HG03196 (cell line): ENCODE measurements around the gene KIAA1755.

Source experiments
- ATAC-seq: cut with Tn5 transposase; IDR thresholded peaks from one replicate; pipeline ENCODE4 v1.9.1; 2021; ENCODE audit not compliant: unreplicated experiment

Gene KIAA1755

DNA sequence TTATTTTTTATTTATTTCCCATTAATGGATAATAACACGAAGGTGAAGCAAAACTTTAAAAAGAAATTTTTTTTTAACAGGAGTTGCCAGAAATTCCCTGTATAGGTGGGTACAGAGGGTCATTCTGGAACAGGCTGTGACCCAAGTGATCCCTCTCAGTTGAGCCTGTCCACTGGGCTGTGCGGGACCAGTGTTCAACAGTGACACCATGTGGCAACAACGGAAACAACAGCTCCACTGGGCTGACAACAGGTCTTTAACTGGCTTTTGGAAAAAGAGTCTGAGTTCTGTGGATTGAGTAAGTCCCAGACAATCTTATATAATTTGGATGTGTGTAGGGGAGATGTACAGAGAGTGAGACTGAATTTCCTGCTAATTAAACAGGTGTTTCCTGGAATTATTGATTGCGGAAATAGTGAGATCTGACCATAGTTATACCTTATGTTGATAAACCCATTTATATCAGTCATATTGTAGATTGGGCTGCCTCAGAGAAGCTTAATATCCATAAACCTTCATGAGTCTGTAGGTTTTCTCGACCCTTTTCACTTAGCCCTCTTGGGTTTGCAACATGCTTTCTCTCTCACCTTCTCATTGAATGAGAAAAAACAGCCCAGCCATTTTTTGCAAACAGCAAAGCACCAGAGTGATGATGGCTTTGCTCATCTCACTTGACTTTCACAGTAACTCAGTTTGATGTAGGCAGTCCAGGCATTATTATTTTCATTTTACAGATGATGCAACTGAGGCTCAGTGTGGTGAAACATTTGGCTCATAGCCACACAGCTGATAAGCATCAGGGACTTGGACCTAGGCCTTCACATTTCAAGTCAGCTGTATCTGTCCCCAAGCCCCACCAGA is 17.5 kb downstream of the KIAA1755 start:
- ATAC-seq = no peak

DNA sequence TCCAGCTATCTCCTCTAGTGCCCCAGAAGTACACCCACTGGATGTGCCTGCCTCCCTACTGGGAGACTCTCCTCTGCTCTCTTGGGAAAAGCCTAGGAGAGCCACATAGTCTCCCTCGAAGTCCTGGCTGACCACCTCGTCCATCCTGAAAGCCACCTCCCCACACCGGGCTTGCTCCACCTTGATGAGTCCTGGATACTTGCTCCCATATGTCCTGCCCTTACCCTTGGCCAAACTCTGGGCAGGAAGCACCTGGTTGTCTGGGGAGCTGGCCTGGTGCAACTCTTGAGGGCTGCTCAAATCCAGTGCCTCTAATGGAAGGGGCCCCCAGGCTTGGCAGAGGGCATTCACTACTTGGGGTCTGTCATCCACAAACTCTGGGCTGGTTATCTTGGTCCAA is 19.3 kb downstream of the KIAA1755 start:
- no peak for ATAC-seq

DNA sequence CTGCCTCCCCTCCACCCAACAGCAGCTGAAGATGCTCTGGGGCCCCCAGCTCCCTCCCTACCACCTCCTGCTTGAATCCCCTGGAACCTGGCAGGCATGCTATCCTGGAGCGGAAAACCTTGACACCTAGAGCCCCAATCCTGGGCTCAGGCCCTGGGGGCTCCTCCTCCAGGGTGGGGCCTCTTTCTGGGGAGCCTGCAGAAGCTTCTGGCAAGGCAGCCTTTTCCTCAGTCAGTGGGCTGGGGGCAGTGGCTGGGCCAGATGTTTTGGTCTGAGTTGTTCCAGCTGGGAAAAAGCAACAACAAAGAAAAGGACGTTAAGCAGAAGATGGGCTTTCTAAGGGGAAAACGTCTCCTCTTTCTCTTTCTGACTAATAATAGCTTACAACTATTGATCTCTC is 21.1 kb downstream of the KIAA1755 start:
- ATAC-seq = no peak

DNA sequence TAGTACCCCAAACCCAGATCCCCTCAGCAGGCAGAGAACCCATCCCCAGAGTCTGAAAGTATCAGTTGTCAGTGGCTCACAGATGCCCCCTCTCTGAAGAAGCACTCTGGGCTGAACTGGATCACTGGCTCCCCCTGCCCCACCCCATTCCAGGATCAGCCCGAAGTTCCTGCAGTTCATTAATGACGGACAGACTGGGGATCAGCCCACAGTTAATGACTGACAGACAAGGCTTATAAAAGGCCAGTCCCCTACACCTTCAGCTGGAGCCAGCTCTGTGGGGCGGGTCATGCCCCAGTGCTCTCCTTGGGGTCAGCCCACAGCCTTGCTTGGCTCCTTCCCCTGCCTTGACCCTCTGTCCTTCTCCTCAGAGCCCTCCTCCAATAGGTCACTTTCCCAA is 21.7 kb downstream of the KIAA1755 start:
- no peak for ATAC-seq

DNA sequence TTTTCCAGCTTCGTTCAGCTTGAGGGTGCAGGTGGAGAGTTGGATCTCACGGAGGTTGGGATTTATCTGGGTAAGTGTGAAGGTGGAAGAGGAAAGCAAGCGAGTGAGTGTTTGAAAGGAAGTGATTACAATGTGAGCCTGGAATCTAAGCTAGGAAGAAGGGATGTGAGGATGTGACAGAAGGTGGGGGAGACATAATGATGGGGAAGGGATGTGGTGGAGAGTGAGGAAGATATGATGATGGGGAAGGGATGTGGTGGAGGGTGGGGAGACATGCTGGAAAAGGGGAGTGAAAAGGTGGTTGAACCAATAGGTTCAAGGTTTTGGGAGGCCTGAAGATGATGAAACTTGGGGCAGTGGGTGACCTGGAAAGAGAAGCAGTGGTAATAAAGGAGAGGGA is 23.2 kb downstream of the KIAA1755 start:
- ATAC-seq = no peak

DNA sequence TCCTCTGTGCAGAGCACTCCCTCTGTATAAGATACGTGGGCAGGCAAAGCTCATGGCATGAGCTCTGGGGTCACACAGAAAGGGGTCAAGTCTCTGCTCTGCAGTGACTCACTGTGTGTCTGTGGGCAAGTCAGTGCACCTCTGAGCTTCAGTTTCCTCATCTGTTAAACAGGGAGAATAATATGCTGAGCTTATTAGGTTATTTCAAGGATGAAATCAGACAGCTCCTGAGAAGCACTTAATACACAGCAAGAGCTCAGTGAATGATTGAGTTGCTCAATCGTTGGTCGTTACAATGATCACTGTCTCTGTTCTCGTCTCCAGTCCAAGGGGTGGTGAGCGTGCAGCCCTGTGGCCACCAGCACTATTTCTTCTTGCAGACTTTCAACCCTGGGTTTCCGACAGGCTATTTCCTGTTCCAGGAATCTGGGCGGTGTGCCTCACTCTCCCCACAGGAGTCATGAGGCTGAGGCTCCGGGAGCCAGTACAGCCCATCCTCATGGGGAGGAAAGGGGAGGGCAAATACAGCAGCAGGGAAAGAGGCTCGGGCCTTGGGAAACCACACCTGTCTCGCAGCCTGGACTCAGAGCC is 28.9 kb downstream of the KIAA1755 start:
- ATAC-seq = no peak

DNA sequence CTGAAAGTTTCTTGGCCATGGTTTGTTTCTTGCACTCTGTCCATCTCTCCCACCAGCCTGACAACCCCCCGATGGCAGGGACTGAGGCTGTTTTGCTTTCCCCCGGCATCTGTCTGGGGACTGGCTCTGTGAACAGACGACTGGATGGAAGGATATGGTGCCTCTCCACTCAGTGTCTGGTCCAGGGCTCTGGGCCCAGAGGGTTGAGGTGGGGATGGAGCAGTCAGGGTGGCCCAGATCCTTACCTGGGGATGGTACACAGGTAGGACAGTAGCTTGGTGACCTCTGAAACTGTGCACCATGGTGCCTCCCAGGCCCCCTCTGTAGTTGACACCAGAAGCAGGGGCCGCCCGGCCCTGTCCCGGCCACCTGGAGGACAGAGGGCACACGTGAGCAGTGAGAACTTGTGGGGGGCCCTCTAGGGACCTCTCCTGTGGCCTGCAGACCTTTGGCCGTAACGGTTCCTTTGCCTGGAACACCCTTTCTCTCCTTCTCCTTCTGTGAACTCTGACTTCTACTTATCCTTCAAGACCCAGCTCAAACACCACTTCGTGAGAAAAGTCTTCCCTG is 29.5 kb downstream of the KIAA1755 start:
- no peak for ATAC-seq

DNA sequence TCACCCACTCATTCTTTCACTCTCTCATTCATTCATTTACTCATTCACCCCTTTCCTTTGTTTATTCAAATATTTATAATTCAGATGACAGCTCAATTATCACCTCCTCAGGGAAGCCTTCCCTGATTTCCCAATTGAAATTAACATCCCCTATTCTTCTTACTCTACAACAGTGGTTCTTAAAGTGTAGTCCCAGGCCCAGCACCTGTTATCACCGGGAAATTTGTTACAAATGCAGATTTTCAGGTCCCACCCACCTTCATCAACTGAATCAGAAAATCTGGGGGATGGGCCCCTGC is 30.3 kb downstream of the KIAA1755 start:
- ATAC-seq = no peak

DNA sequence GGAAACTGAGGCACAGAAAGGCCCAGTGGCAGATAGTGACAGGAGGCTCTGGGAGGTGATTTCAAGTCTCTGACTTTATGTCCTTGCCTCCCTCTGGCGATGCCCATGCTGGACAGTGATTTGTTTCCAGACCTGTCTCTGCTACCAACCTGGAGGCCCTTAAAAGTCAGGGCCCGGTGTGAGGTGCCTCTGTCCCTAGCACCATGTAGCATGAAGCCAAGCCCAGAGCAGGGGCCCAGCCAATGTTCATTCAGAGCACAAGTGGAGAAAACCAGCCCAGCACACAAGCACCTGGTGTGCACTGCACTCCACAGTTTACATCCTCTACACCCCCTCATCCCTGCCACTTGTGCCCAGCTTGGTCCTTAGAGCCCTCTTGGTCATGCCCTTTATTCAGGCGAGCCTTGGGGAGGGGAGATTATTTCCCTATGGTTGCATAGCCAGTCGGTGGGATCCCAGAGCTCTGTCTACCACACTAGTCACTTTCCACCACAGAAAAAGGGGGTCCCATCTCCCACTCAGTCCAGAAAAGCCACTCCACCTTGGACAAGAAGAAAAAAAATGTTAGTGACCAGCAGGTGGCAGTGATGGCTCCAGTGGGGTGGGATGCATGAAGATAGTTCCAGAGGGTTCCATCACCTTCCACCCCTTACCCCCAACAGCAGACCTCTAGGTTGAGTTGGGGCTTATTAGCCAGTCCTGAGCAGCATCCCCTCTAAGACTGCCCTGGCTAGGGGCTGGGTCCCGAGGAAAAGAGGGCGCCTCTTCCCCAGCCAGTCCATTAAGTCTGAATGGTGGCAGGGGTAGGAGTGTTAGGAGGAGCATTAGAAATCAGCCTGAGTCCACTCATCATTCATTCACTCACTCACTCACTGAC is 30.9 kb downstream of the KIAA1755 start:
- no peak for ATAC-seq

DNA sequence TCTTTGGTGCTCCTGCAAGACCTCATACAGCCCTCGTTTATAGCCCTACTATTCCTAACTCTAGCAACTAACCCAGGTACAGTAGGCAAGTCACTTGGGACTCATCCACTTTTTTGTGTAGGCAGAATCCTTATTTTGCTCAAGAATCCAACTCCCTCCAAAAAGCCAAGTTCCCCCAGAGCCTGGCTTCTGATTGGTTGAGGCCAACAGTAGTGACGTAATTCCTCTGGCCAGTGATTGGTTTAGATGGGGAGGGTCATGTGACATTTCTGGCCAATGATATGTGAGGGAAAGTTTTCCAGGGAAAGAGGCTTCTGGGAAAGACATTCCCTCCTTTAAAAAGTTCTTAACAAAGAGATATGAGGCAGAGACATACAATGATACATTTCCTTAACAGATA is 32.1 kb downstream of the KIAA1755 start:
- ATAC-seq = no peak

DNA sequence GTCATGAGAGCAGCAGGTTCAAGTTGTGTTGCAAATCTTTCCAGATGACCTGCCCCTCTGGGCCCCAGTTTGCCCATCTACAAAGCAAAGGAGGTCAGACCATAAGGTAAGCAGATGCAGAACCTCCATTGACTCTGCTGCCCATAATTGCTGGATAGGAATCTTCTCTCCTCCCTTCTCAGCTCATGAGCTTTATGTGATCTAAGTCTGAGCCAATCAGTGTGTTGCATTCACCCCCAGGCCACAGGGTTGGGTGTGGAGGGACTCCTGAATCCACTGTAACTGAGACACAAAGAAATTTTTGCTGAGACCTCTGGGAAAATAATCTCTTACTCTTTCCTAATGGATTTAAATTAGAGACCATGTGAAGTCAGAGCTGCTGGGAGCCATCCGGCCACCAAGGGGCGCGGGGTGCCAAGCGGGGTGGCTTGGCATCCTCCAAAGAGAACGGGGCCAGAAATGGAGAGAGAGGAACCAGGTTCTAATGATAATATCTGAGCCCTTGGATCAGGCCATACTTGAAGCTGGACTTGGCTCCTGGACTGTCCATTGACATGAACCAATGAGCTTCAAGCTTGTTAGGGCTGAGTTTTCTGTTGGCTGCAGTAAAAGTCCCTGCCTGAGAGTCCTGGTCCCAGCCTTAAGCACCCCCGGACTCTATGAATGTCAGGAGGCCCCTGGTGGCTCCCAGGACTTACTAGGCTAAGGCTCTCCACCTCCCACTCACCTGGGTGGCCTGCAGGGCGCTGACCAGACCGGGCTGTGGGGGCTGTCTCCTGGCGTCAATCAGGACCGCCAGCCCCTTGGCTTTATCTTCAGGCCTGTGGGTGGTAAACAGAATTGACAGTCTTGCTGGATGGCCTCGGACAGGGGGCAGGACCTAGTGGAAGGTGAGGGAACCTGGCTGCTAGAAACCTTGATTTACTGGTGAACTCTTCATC is 32.8 kb downstream of the KIAA1755 start:
- ATAC-seq = no peak

DNA sequence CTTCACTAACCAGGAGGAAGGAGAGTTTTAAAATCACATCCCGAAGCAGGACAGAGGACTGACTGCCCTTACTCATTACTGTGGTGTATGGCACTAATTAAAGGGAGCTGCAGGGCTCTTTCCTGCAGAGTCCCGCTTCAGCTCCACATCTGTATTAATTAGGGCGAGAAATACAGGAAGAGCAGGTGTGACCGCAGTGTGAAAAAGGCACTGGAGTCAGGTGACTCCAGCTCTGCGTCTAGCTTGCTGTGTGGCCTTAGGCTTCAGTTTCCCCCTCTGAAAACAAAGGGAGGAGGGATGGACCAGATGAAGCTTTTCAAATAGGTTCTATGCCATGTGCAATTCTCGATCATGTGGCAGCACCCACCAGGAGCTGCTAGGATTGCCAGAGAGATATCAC is 34.0 kb downstream of the KIAA1755 start:
- no peak for ATAC-seq

DNA sequence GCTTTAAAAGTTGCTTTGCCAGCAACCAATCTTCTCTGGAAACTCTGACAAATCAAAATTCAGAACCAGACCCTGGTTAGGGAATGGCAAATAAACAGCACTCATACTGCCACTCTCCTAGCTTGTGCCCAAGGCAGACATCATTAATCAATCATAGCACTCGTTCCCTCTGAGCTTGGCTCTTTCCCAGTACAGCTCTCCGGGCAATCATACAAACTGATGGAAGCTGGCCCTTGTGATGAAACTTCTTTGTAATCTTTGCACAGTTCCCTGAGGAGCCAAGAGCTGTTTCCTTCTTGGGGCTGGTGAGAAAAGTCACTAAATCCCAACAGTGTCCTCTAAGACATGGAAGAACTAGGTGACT is 34.7 kb downstream of the KIAA1755 start:
- ATAC-seq = no peak

DNA sequence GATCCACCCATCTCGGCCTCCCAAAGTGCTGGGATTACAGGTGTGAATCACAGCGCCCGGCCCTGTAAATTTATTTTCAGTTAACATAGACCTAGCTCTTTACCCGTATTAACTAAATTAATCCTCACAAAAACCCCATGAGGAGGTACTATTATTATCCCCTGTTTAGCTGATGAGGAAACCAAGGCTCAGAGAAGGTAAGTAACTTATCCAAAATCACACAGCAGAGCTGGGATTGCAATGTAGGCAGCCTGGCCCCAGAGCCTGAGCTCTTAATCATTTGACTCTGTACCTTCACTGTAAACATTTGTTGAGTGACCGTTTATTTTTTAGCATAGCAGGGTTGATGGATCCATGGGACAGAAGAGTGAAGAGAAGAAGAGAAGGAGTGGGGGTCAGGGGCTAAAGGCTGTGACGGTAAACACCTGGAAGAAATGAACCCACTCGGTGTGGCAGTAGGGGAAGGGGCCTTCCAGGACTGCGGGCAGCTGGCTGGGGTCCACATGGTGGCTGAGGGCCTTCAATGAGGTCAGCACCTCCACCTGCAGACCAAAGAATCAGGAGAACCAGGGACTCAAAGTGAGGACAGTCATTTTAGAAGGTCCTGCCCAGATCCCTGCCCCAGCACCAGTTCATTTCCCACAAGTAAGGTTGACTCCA is 35.2 kb downstream of the KIAA1755 start:
- no peak for ATAC-seq

DNA sequence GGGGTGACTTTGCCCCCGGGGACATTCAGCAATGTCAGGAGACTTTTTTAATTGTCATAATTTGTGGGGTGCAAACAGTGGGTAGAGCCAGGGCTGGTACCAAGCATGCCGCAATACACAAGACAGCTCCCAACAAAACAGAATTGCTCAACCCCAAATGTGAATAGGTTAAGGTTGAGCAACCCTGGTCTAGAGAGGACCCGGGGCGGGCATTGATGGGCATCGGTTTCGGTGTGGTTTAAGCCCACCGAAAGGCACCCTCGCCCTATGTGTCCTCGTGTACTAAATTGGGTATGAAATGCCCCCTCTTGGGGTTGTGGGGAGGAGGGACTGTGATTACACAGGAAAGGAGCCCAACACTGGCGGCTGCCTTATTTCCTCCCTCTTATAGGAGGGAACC is 36.0 kb downstream of the KIAA1755 start:
- no peak for ATAC-seq

DNA sequence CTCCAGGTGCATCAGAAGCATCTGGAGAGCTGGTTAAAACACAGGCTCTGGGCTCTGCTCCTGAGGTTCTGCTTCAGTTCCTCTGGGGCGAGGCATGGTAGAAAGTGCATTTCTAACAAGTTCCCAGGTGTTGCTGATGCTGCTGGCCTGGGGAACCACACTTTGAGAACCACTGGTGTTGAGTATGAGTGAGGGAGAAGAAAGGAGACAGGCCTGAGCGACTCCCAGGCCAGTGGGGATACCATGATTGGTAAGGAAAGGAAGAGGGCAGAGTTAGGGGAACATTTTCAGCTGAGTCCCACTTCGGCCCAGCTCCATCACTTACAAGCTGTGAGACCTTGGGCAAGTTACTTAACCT is 36.8 kb downstream of the KIAA1755 start:
- ATAC-seq = no peak

DNA sequence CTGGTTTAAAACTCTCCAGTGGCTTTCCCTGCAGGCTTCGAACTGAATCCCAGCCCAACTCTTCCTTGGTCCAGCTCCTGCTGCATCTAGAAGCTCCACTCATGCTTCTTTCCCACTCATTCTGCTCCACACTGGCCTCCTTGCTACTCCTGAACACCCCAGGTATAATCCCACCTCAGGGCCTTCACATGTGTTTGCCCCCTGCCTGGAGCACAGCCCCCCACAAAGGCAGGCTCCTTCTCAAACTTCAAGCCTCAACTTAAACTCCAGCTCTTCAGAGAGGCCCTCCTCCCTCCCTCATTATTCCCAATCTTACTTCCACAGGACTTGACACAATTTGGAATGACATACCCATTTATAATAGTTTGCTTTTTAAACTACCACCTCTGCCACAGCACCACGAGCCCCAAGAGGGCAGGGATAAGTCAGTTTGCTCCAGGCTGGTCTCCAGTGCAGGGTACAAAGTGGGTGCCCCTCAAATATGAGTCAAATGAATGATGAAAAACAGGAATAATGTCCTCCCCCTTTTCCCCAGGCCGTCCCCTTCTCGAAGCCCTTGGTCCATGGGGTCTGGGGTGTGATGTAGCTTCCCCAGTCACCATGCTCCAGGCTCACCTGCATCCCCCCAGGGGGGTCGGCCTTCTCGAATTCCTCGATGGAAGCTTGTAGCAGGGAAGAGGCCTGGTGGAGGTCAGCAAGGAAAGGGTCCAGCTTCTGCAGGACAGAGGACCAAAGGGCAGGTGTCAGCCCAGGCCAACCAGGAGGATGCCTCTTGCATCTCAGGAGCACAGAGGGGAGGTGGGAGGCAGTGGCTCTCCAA is 37.4 kb downstream of the KIAA1755 start:
- no peak for ATAC-seq

DNA sequence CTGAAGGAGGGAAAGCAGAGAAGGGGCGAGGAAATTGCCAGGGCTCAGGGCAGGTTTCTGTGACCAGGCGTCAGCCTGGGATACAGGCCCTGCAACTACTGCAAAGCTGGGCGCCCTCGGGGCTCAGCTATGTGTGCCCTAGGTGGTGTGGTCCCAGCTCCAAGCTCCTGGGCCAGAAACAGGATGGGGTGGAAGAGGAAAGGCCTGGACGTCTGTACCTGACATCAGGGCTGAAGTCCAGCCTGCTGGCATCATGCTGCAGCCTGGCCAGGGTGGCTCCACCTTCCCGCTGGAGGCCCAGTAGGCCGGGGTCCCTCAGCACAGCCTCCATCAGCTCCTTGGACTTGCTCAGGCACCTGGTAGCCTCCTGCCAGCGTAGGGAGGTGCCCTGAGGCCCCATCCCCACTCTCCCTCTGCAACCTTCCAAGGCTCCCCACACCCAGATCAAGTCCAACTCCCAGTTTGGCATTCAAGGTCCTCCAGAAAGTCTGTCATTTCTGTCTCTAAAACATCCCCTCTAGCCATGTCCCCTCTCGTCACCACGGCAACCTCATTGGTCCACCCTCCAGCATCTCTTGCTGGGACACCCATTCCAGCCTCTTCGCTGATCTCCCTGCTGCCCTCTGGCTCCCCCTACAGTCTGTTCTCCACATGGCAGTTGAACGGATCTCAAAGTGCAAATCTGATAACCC is 38.2 kb downstream of the KIAA1755 start:
- no peak for ATAC-seq

DNA sequence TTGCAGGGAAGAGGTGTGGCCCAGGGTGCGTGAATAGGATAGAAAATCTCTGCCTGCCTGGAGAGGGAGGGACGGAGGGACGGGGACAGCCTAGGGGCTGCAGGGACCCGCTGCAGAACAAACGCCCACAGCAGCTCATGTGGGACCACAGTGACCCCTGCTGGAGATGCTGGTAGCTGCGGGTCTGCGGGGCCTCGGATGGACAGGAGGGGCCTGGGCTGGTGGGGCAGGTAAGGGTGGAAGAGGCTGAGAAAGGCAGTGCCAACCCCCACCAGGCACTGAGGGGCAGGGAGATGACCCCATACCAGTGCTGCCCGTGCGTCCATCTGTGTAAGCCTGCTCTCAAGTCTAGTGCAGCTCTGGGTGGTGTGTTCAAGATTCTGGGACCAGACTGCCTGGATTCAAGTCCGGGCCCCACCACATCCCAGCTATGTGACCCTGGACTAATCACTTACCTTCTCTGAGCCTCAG is 39.4 kb downstream of the KIAA1755 start:
- ATAC-seq = no peak
